ENCODE measurements around the gene FASTKD2. TPM values are rescaled to one million over a fixed set of nuclear protein-coding genes. Genes with fewer than 3 reads are reported as not detected.

FASTKD2 gene
- total and polyA plus RNA-seq, 2 of the 8 experiments (the other 6 are each of a cell fraction or from before 2014, with no cell fraction given), result 35.7 to 38.5 TPM

DNA sequence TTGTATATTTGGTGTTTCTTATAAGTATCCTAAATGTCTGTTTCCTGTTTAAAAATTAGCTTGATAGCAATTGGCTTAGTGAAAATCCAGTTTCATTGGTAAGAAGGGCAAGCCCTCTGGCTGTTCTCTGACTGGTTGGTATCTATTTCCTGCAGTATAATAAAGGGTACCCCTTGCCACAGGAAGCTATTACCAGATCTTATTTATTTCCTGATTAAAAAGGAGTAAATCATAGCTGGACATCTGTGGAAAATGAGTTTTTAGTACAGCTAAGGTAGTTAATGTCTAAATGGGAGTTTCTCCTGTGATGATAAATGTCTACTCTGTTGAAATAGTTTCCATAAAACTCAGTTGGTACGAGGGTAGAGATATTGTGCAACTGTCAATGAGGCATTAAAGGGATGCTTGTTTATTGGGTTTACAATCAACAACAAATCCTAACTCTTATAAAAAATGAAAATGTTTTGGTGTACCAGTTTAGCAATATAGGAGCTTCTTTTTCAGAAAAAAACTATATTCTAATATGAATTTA is 58.7 kb downstream of the FASTKD2 start:
- Histone ChIP-seq H3K4ac (replicated peaks; ENCODE audit: insufficient read length, low read depth, low read length) (no peak overlapping the region), H2BK12ac (ENCODE audit: low read depth, low read length) (no peak overlapping the region), H3K9me3 (ENCODE audit: insufficient read depth in 2 of 2, low read depth in 1 of 2, low read length in 1 of 2) (no peaks in the 10 kb centered on the region), H4K5ac (ENCODE audit: insufficient read length, low read depth, low read length) (no peak overlapping the region), H3K14ac (ENCODE audit: insufficient read length) (no peak overlapping the region), H3K36me3 (ENCODE audit: control insufficient read depth in 2 of 4, insufficient read depth in 4 of 4, low read length in 3 of 4) (no peaks in the 10 kb centered on the region), H3K79me2 (ENCODE audit: control insufficient read depth in 1 of 2, insufficient read depth in 2 of 2, low read length in 2 of 2) (no peaks in the 10 kb centered on the region), H3K4me1 (replicated peaks in 1 of 4; ENCODE audit: control insufficient read depth in 3 of 4, insufficient read depth in 4 of 4, low read length in 3 of 4) (peaks cover 0 to 3% (median 0%) of the 10 kb centered on the region in 4 experiments; a peak in 2 of 7 replicates), H2BK120ac (replicated peaks; ENCODE audit: low read depth, low read length) (no peak overlapping the region), H3K79me1 (ENCODE audit: low read depth, low read length) (no peaks in the 10 kb centered on the region; the same call in 1 of the 2 replicates), H3K9ac (replicated peaks in 1 of 4; ENCODE audit: extremely low read depth in 1 of 4, low read depth in 3 of 4, low read length in 3 of 4) (no peak overlapping the region), H2AFZ (ENCODE audit: low read length) (no peak overlapping the region), H3K27me3 (replicated peaks in 1 of 4; ENCODE audit: control insufficient read depth in 3 of 4, extremely low read depth in 1 of 4, insufficient read depth in 3 of 4, low read length in 3 of 4) (peaks cover 0 to 1% (median 0%) of the 10 kb centered on the region in 4 experiments; a peak in 1 of 7 replicates), H3K18ac (ENCODE audit: extremely low read depth, low read length) (no peak overlapping the region), H3K27ac (ENCODE audit: low read depth, low read length) (no peak overlapping the region), H4K20me1 (replicated peaks in 1 of 2; ENCODE audit: control insufficient read depth in 1 of 2, insufficient read depth in 2 of 2, low read length in 2 of 2) (no peaks in the 10 kb centered on the region), H2BK15ac (ENCODE audit: low read length) (no peak overlapping the region), H3K23me2 (ENCODE audit: low read depth, low read length) (no peaks in the 10 kb centered on the region), H2BK5ac (ENCODE audit: low read depth, low read length) (no peak overlapping the region), H3K4me3 (ENCODE audit: extremely low read depth in 1 of 4, insufficient read depth in 2 of 4, low read depth in 3 of 4, low read length in 4 of 4) (no peak overlapping the region), H3K56ac (replicated peaks; ENCODE audit: insufficient read length, low read depth, low read length) (no peak overlapping the region), H2BK20ac (ENCODE audit: low read length) (no peak overlapping the region), H3K4me2 (ENCODE audit: insufficient read depth in 1 of 2, low read depth in 2 of 2, low read length in 2 of 2) (no peak overlapping the region), H2AK5ac (ENCODE audit: low read depth, low read length) (no peak overlapping the region), H4K91ac (replicated peaks; ENCODE audit: insufficient read length, low read length) (no peak overlapping the region), H3K23ac (ENCODE audit: insufficient read length) (no peak overlapping the region), H4K8ac (ENCODE audit: extremely low read depth, insufficient read depth, low read length) (no peak overlapping the region)
- no peak for FAIRE-seq
- WGBS, 2 experiments (ENCODE audit: extremely low coverage in 1 of 2, insufficient coverage in 1 of 2, insufficient read length in 1 of 2, insufficient replicate concordance in 2 of 2, low coverage in 1 of 2, low lambda C conversion rate in 2 of 2, missing lambda C conversion rate in 1 of 2), result 82% methylated on average over 1 of the region's 1 CpG; no CpG with 5 or more reads in 1 of the 2 experiments
- DNase-seq (ENCODE audit: low read depth in 1 of 2, low spot score in 2 of 2), result no peak
- ChIA-PET POLR2A (ENCODE audit: partially characterized antibody) (interaction anchor here (1.1 kb wide), 1 partner anchor 24 kb away, joined by 3 read pairs; no protein-coding TSS in a partner anchor), CTCF (ENCODE audit: partially characterized antibody) (interaction anchor here (0.7 to 2.0 kb wide), 6 partner anchors 8 to 650 kb away, joined by 3 to 9 read pairs (median 5); no protein-coding TSS in a partner anchor)
- TF ChIP-seq ASH2L (IDR thresholded peaks at IDR 0.05; ENCODE audit: low read length) (no peak), ZNF274 (IDR thresholded peaks at IDR 0.05; ENCODE audit: borderline replicate concordance, extremely low read depth, low read length) (no peak), ATF2 (IDR thresholded peaks at IDR 0.05; ENCODE audit: low read length) (no peak), MAX (IDR thresholded peaks at IDR 0.05) (no peak), SP1 (IDR thresholded peaks at IDR 0.05; ENCODE audit: low read depth, low read length) (no peak), SRF (IDR thresholded peaks at IDR 0.05; ENCODE audit: low read depth, low read length) (no peak), KDM4A (IDR thresholded peaks at IDR 0.05; ENCODE audit: low read depth, low read length, severe bottlenecking) (no peak), RBBP5 (IDR thresholded peaks at IDR 0.05; ENCODE audit: borderline replicate concordance, low read depth, low read length) (no peak), JUND (IDR thresholded peaks at IDR 0.05; ENCODE audit: low read length) (no peak)

Data from H1 (cell line).